ENCODE results near the gene NT5C2.

GRCh38 chr10:103109821-103110220 lies 83.3 kb downstream of the NT5C2 start:
- TF ChIP-seq POLR2AphosphoS5 (IDR thresholded peaks at IDR 0.05) (no peak), CTCF (IDR thresholded peaks at IDR 0.05 in 8 of 11, conservative IDR thresholded peaks at IDR 0.05 in 3 of 11) (no peak)
